ENCODE results near the gene DDX56.
A peak's percentile ranks its signal among the peaks of the same experiment; 100 is the strongest.

The DDX56 gene

DNA sequence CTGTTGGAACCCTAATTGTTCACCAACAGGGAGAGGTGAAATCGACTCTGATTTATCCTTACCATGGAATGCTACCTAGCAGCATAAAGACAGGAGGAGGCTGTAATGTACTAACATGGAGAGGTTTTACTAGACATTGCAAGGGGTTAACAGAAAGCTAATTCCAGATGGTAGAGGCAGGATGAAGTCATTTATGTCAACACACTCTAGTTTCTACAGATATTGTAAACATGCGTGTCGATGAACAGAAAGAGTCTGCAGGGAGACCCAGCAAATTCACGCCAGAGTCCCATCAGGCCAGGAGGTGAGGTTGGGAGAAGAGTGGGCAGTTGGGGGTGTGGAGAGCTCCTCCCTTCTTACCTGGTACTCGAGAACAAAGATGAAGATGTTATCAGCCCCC is 39.6 kb downstream of the DDX56 start:
- peak; percentile 46 for DNase-seq

DNA sequence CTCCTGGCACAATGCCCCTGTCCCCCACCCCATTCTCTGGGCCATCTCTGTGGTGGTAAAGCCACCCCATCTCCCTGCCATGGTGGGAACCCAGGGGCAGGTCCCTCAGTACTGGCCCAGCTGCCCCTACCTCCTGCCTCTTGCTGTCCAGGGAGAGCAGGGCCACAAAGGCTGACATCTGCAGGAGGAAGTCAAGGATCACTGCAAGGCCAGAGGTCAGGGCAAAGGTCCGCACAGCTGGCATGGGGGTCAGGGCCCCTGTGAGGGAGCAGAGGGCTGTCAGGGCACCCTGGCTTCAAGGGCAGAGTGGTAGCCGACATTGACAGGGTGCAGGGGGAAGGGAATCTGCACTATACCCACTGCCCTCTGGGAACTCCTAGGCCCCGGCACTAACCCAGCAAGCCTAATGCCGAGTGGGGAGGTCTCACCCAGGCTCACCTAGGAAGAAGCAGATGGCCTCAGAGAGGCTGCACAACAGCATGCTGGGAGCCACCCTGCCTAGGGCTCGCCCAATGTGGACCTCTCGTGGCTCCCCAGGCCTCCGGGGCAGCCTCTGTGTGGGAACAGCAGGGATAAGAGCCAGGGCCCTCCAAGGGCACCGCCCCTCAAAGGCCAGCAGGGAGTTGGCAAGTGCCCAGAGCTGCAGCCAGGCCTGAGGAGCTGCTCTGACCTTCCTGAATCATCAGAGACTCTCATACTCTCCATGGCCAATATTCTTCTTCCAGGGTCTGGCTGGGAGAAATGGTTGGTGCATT is 40.2 kb downstream of the DDX56 start:
- DNase-seq, result peak; percentile 25

DNA sequence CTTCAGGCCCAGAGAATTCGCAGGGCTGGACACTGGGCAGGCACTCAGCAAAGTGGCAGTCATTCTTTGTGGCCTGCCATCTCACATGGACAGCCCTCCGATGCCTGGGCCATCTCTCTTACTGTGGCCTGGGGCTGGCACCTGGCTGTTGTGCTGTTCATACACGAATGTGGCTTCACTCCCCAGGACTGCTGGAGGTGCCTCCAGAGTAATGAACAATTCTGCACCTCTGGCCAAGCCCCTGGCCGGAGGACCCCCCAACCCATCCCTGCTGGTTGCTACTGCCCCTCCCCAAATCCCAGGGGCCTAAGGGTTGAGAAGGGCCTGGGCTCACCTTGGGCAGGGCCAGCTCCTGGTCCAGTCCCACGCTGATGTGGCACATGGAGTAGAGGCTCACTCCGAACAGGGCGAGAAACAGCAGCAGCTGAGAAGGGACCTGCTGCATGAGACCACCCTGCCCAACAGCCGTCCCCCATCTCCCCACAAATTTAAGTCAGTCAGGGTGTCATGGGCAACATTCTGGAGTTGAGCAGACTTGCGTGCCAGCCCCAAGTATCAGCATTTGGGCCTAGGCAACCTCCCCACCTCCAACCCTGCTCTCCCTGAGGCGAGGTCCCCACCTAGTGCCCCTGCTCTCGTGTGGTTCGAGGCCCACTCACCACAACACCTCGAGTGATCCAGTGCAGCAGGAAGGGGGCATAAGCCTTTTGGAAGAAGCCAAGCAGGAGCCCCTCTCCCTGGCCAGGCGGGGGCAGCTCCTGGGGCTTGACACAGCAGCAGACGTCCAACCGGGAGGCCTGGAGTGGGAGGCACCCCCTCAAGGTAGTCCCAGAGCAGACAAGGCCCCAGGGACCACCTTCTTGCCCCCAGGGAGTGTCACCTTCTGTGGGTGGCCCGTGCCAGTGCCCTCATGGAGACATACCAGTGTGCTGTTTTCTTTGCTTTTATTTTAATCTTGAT is 42.0 kb downstream of the DDX56 start:
- DNase-seq, result no peak

DNA sequence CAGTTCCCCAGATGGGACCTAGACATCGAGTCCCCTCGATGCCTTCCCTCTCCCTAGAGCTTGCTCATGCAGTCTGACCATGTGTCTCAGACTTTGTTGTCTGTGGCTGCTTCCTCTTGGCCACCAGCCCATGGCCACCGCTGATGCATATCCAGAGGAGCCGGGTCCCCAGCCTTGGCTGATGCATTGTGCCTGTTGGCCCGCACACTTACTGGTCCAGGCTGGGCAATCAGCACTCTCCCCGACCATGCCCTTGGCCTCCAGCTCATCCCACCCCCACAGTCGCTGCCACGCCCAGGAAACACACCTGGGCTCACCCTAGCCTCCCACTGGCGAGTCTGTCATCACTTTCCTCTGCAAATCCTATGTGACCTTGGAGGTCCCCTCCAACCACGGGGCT is 42.7 kb downstream of the DDX56 start:
- no peak for DNase-seq

DNA sequence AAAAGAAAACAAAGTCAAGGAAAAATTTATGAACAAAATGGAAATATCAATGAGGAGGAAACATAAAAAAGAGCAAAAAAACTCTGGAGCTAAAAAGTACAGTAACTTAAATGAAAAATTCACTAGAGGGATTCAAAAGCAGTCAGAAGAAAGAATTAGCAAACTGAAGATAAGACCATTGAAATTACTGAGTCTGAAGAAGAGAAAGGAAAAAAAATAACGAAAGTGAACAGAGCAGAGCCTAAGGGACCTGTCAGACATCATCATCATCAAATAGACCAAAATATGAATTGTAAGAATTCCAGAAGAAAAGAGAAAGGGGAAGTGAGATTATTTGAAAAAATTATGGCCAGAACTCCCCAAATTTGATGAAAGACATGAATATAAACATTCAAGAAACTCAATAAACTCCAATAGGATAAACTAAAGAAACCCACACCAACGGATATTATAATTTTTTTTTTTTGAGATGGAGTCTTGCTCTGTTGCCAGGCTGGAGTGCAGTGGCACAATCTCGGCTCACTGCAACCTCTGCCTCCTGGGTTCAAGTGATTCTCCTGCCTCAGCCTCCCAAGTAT is 48.8 kb downstream of the DDX56 start:
- no peak for DNase-seq

DNA sequence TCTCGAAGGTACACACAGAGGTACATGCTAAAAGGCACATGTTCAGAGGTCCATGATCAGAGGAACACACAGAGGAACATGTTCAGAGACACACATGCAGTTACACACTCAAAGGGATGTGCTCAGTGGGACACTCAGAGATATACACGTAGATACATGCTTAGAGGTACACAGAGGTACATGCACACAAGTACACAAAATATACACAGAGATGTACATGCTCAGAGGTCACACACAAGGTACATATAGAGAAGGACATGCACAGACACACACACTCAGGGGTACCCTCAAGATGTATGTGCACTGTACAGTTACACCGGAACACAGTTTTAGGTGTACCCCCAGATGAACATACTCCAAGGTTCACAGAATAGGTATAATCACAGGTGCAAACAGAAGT is 51.4 kb downstream of the DDX56 start:
- DNase-seq, result no peak

DNA sequence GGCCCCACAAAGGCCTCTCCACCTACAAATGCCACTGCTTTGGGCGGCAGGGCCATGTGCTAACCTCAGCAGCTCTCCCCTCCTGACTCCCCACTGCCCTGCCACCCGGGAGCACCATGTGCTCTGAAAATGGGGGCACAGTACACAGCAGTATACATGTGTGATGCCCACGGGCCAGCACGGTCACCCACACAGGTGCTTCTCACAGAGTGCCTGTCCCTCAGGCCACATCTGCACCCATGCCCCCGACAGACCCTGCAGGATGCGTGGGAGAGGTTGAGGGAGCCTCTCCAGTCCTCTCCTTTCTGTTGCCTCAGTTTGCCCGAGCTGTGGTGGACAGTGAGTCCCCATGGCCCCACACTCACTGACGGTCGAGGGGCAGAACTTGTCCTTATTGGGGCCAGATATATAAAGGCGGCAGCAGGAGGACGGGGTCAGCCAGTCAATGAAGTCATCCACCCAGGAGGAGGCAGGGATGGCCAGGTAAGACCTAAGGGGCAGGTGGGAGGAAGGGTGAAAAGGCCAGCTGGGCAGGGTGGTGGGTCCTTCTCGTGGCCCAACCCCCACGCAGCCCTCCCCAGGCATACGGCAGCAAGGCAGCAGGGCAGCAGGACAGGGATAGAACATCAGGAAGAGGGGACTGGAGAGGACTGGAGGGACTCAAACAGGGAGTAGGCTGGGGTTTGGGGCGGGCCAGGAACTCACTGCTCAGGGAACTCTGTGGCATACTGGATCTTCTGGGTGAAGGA is 52.2 kb downstream of the DDX56 start:
- no peak for DNase-seq

DNA sequence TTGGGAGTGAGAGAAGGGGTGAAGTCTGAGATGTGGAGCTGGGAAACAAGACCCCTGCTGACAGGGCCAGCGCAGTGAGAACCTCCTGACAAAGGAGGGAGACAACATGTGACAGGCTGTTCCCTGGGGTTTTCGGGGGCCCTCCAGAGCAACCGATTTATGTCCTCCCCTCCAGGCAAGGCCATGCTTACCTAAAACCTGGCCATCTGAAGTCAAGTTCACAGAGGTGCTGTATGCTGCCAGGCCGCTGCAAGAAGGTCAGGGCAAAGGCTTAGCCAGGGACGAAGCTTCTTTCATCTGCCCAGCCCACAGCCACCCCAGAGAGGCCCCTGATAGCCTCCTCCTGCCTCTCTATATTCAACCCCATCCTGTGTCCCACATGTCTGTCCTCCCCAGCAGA is 53.1 kb downstream of the DDX56 start:
- no peak for DNase-seq

DNA sequence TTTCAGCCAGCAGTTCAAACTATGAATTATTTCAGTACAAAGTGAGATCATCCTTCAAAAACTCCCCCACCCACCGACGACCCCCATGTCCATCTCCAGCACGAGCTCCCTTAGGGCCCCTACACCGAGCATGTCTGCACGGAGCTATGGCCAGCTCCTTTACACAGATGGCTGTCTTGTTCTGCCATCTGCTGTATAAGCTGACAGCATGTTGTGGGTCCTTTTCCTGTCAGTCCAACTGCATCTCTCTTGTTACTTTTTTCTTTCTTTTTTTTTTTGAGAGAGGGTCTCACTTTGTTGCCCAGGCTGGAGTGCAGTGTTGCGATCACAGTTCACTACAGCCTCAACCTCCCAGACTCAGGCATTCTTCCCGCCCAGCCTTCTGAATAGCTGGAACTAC is 54.2 kb downstream of the DDX56 start:
- DNase-seq, result peak; percentile 26

DNA sequence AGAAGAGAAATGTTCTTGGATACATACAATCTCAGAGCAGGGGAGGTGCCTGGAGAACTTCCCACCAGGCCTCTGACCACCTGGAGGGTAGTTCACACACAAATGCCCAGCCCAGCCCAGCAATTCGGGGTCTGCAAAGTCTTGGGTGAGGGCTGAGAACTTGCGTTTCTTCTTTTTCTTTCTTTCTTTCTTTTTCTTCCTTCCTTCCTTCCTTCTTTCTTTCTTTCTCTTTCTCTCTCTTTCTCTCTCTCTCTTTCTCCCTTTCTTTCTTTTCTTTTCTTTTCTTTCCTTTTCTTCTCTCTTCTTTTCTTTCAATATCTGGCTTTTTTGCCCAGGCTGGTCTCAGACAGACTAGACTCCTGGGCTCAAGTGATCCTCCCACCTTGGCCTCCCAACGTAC is 54.9 kb downstream of the DDX56 start:
- no peak for DNase-seq

DNA sequence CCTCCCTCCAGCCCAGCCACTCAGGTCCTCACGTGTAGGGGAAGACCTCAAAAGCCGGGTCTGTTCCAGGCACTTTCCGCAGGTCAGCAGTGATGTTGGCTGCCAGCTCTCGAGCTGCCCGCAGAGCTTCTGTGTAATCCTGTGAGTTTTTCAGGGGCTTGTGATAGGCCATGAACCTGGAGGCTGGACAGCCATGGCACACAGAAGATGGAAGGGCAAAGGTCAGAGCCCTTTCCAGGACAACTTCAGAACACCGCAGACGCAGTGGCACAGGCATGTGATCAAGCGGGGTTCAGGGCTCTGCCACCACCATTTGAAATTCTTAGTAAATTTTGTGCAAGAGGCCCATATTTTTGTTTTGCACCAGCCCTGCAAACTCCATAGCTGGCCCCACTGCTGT is 56.5 kb downstream of the DDX56 start:
- no peak for DNase-seq

Measured in DMS 273 treated with DMSO at 0.1 percent for 48 hours (cell line).